Parathyroid adenoma (tissue), 2 donors: Measurements from ENCODE around the gene DHH.
"Not testable (repeated sequence)": the region's sequence is repeated elsewhere in the genome, so short reads cannot be mapped to it uniquely, and the experiment has no call there.

Experiments
- H2AFZ ChIP-seq: fragments of 300-600 bp; sonication (generic); one replicate; pipeline ENCODE4 v1.7.0; 2017; ENCODE audit warnings: antibody characterized with exemption, mild to moderate bottlenecking
- H3K27ac ChIP-seq: fragments of 300-600 bp; sonication (generic); one replicate; pipeline ENCODE4 v1.7.0; 2017
- H3K27me3 ChIP-seq: fragments of 300-600 bp; sonication (generic); one replicate; pipeline ENCODE4 v1.7.0; 2017; ENCODE audit warnings: low read length; ENCODE audit not compliant: control insufficient read depth, insufficient read depth
- H3K36me3 ChIP-seq: fragments of 300-600 bp; sonication (generic); one replicate; pipeline ENCODE4 v1.7.0; 2017; ENCODE audit warnings: low read length; ENCODE audit not compliant: control insufficient read depth, insufficient read depth
- H3K4me1 ChIP-seq: fragments of 300-600 bp; sonication (generic); one replicate; pipeline ENCODE4 v1.7.0; 2017; ENCODE audit warnings: control low read depth
- H3K4me2 ChIP-seq: fragments of 300-600 bp; sonication (generic); one replicate; pipeline ENCODE4 v1.7.0; 2017; ENCODE audit warnings: low read length
- H3K4me3 ChIP-seq: fragments of 300-600 bp; sonication (generic); one replicate; pipeline ENCODE4 v1.7.0; 2017; ENCODE audit warnings: low read depth, low read length
- H3K79me2 ChIP-seq: fragments of 300-600 bp; sonication (generic); one replicate; pipeline ENCODE4 v1.7.0; 2017; ENCODE audit warnings: control low read depth
- H3K9ac ChIP-seq: fragments of 300-600 bp; sonication (generic); one replicate; pipeline ENCODE4 v1.7.0; 2017; ENCODE audit warnings: mild to moderate bottlenecking
- H3K9me3 ChIP-seq: fragments of 300-600 bp; sonication (generic); one replicate; pipeline ENCODE4 v1.7.0; 2017; ENCODE audit warnings: low read length; ENCODE audit not compliant: control insufficient read depth
- TF ChIP-seq, protein P1 (sequence below): fragments of 300-600 bp; sonication (generic); IDR thresholded peaks from one replicate; pipeline ENCODE4 v1.7.0; 2017; ENCODE audit warnings: antibody characterized with exemption, mild to moderate bottlenecking
- donor health status: primary hyperparathyroidism.

Gene DHH

DNA sequence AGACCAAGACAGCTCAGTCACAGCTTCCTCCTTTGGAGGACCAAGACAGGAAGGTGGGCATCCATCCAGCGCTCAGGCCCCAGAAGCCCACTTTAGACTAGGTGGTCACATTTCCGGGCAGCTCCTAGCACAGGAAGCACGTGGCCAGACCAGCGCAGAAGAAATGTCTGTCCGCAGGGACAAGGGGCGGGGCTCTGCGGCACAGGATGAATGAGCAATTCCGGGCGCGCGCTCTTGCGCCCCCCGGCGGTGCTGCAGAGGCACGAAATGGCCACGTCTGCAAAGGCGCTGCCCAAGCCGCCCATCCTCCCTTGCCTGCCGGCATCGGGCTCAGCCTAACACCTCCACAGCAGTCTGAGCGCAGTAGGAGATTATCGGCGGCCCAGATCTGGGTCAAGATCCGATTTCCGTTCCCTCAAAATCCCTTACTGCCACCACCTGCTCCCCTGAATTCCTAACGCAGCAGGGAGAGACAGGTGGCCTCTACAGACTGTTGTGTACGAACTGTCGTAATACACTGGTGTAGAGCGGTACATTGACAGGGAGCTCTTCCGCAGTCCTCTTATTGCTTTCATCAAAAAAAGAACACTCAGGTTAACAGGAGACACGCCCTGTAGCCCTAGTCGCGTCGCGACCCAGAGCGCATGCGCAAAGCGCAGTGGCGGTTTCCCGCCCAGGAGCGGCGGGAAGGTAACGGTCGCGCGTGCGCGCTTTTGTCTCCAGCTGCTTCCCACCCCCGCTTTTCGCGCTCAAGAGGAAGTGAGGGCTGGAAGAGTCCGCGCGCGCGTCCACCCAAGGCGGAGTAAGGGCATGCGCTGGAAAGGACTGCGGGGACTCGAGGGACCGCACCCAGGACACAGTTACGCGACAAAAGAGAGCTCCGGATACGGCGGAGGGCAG lies 35.8 kb upstream of the DHH start:
- Histone ChIP-seq H2AFZ (peak overlapping the region; percentile 88), H3K27me3 (no peaks in the 10 kb centered on the region), H3K4me3 (peak overlapping the region; percentile 95), H3K9me3 (no peaks in the 10 kb centered on the region), H3K4me1 (peaks cover 11% of the 10 kb centered on the region), H3K9ac (peak overlapping the region; percentile 99), H3K79me2 (peaks cover 2% of the 10 kb centered on the region), H3K4me2 (peak overlapping the region; percentile 79), H3K36me3 (no peaks in the 10 kb centered on the region), H3K27ac (peak overlapping the region; percentile 96)
- TF ChIP-seq, protein P1, sequence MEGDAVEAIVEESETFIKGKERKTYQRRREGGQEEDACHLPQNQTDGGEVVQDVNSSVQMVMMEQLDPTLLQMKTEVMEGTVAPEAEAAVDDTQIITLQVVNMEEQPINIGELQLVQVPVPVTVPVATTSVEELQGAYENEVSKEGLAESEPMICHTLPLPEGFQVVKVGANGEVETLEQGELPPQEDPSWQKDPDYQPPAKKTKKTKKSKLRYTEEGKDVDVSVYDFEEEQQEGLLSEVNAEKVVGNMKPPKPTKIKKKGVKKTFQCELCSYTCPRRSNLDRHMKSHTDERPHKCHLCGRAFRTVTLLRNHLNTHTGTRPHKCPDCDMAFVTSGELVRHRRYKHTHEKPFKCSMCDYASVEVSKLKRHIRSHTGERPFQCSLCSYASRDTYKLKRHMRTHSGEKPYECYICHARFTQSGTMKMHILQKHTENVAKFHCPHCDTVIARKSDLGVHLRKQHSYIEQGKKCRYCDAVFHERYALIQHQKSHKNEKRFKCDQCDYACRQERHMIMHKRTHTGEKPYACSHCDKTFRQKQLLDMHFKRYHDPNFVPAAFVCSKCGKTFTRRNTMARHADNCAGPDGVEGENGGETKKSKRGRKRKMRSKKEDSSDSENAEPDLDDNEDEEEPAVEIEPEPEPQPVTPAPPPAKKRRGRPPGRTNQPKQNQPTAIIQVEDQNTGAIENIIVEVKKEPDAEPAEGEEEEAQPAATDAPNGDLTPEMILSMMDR = peak; percentile 97

DNA sequence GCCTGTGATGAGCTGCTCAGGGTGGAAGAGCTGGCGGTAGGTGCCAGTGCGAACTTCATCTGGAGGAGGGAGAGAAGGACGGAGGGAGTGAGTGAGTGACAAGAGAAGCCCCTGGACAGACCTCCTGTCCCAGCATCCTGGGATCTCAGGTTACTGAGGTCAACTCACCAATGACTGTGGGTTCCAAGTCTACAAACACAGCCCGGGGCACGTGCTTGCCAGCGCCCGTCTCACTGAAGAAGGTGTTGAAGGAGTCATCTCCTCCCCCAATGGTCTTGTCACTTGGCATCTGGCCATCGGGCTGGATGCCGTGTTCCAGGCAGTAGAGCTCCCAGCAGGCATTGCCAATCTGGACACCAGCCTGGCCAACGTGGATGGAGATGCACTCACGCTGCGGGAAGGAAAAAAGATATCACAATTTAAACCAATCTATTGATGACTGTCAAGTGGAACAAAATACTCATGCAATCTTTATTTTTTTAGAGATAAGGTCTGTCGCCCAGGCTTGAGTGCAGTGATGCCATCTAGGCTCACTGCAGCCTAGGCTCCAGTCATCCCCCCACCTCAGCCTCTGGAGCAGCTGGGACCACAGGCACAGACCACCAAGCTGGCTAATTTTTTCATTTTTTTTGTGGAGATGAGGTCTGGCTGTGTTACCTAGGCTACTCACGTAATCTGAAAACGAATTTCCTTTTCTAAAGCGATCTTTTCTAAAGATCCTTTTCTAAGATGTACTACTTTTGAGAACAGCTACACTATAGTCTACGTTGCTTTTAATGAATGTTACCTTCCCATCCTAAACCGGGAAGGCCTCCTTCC lies 34.9 kb upstream of the DHH start:
- no peaks in the 10 kb centered on the region for H3K27me3 ChIP-seq
- H3K9ac ChIP-seq = no peak overlapping the region
- H2AFZ ChIP-seq = peak overlapping the region; percentile 88
- peaks cover 2% of the 10 kb centered on the region for H3K79me2 ChIP-seq
- H3K4me2 ChIP-seq = peak overlapping the region; percentile 79
- no peaks in the 10 kb centered on the region for H3K36me3 ChIP-seq
- peak overlapping the region; percentile 96 for H3K27ac ChIP-seq
- H3K4me3 ChIP-seq = peak overlapping the region; percentile 95
- H3K4me1 ChIP-seq = peaks cover 11% of the 10 kb centered on the region
- TF ChIP-seq, protein P1 = no peak
- H3K9me3 ChIP-seq = no peaks in the 10 kb centered on the region

DNA sequence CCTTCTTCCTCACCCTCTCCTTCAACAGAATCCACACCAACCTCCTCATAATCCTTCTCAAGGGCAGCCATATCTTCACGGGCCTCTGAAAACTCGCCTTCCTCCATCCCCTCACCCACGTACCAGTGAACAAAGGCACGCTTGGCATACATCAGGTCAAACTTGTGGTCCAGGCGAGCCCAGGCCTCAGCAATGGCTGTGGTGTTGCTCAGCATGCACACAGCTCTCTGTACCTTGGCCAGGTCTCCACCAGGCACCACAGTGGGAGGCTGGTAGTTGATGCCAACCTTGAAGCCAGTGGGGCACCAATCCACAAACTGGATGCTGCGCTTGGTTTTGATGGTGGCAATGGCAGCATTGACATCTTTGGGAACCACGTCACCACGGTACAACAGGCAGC lies 33.4 kb upstream of the DHH start:
- peaks cover 11% of the 10 kb centered on the region for H3K4me1 ChIP-seq
- H3K36me3 ChIP-seq, H3K27ac ChIP-seq, H3K4me2 ChIP-seq, H3K9me3 ChIP-seq, H3K4me3 ChIP-seq, H2AFZ ChIP-seq, H3K9ac ChIP-seq, H3K79me2 ChIP-seq, H3K27me3 ChIP-seq: not testable (repeated sequence)

DNA sequence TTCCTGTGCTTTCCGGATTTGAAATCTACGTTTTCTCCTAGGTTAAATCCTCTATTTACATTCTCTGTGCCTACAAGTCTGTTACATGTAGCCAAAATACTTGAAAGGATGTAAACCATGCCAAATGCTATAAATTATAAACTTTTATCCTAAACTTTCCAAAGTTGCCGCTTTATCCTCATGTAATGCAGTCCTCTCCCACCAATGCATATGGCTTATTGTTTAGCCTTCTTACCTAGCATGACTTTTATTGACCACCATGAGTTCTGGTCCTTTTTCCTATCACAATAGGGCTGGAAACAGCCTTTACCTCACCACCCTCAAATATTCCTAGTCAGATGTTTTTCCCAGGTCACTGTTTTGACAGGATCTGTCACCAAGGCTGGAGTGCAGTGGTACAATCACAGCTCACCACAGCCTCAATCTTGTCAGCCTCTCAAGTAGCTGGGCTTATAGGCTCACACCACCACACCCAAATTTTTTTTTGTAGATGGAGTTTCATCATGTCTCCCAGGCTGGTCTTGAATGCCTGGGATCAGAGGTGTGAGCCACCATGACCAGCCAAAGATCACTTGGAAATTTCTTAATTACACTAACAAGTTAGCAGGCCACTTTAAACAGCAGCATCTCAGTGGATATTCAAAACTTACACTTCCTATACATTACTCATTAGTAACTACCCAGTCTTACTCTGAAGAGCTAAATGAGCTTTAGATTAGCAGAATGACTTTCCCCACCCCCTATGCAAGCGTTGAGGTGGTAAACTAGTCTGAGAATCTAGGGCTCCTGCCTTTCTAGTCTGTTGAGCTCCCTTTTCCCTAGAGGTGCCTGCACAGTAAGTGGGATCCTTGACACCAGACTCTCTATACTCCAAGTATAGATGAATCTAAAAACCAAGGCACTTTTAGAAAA lies 32.5 kb upstream of the DHH start:
- no peaks in the 10 kb centered on the region for H3K9me3 ChIP-seq
- no peaks in the 10 kb centered on the region for H3K27me3 ChIP-seq
- no peak overlapping the region for H3K4me3 ChIP-seq
- H3K79me2 ChIP-seq = no peaks in the 10 kb centered on the region
- H3K4me2 ChIP-seq = no peak overlapping the region
- no peak overlapping the region for H3K9ac ChIP-seq
- no peak overlapping the region for H2AFZ ChIP-seq
- TF ChIP-seq, protein P1 = no peak
- no peaks in the 10 kb centered on the region for H3K36me3 ChIP-seq
- H3K27ac ChIP-seq = no peak overlapping the region
- H3K4me1 ChIP-seq = peaks cover 11% of the 10 kb centered on the region
